Dendritic cell treated with granulocyte-macrophage colony-stimulating factor and Interleukin-4, amounts not matched to agents 40 ng/mL and 50 ng/mL, for 4 days (primary cell): Measurements from ENCODE around the gene SOX11.

Experiments
- H3K27ac Mint-ChIP-seq: one replicate; pipeline ENCODE4 v1.8.0; 2022; ENCODE audit warnings: mild to moderate bottlenecking, mixed read lengths
- H3K27me3 Mint-ChIP-seq: one replicate; pipeline ENCODE4 v1.8.0; 2022; ENCODE audit warnings: mild to moderate bottlenecking, mixed read lengths
- H3K36me3 Mint-ChIP-seq: one replicate; pipeline ENCODE4 v1.8.0; 2022; ENCODE audit warnings: low read depth, mixed read lengths
- H3K4me1 Mint-ChIP-seq: one replicate; pipeline ENCODE4 v1.8.0; 2022; ENCODE audit warnings: low read depth, mixed read lengths
- H3K4me3 Mint-ChIP-seq: one replicate; pipeline ENCODE4 v1.8.0; 2022; ENCODE audit warnings: mild to moderate bottlenecking, moderate library complexity, mixed read lengths
- H3K9me3 Mint-ChIP-seq: one replicate; pipeline ENCODE4 v1.8.0; 2022; ENCODE audit warnings: mixed read lengths
- intact Hi-C: fragments of 100-400 bp; cut with micrococcal nuclease; formaldehyde crosslinking; loops from one replicate; pipeline ENCODE4 v1.15.0; 2022

Gene SOX11

GRCh38 chr2:5677133-5677532, 15.1 kb upstream of the SOX11 start:
- Mint-ChIP-seq H3K4me1 (no peaks in the 10 kb centered on the region), H3K27ac (no peak overlapping the region), H3K27me3 (peaks cover 22% of the 10 kb centered on the region), H3K9me3 (no peaks in the 10 kb centered on the region), H3K4me3 (no peak overlapping the region), H3K36me3 (no peaks in the 10 kb centered on the region)
- intact Hi-C loops = no loop called here

GRCh38 chr2:5683471-5683870, 8.7 kb upstream of the SOX11 start:
- Mint-ChIP-seq H3K4me3 (no peak overlapping the region), H3K36me3 (no peaks in the 10 kb centered on the region), H3K27ac (no peak overlapping the region), H3K27me3 (peaks cover 7% of the 10 kb centered on the region), H3K4me1 (no peaks in the 10 kb centered on the region), H3K9me3 (no peaks in the 10 kb centered on the region)
- intact Hi-C loops = no loop called here

- no peaks in the 10 kb centered on the region for H3K36me3 Mint-ChIP-seq
- no peaks in the 10 kb centered on the region for H3K9me3 Mint-ChIP-seq
- no peak overlapping the region for H3K4me3 Mint-ChIP-seq
- H3K27me3 Mint-ChIP-seq = peaks cover 20% of the 10 kb centered on the region
- no peak overlapping the region for H3K27ac Mint-ChIP-seq
- no peaks in the 10 kb centered on the region for H3K4me1 Mint-ChIP-seq
- intact Hi-C loops = no loop called here
Observed at GRCh38 chr2:5685225-5685624, 7.0 kb upstream of the SOX11 start.

GRCh38 chr2:5686068-5686467, 6.1 kb upstream of the SOX11 start:
- intact Hi-C loops = no loop called here
- no peaks in the 10 kb centered on the region for H3K4me1 Mint-ChIP-seq
- H3K27ac Mint-ChIP-seq = no peak overlapping the region
- H3K9me3 Mint-ChIP-seq = no peaks in the 10 kb centered on the region
- peaks cover 28% of the 10 kb centered on the region for H3K27me3 Mint-ChIP-seq
- H3K36me3 Mint-ChIP-seq = no peaks in the 10 kb centered on the region
- no peak overlapping the region for H3K4me3 Mint-ChIP-seq

GRCh38 chr2:5686536-5686935, 5.6 kb upstream of the SOX11 start:
- peaks cover 31% of the 10 kb centered on the region for H3K27me3 Mint-ChIP-seq
- H3K9me3 Mint-ChIP-seq = no peaks in the 10 kb centered on the region
- no peaks in the 10 kb centered on the region for H3K36me3 Mint-ChIP-seq
- H3K4me1 Mint-ChIP-seq = no peaks in the 10 kb centered on the region
- intact Hi-C loops = no loop called here
- H3K4me3 Mint-ChIP-seq = no peak overlapping the region
- no peak overlapping the region for H3K27ac Mint-ChIP-seq

- no peak overlapping the region for H3K27ac Mint-ChIP-seq
- H3K4me3 Mint-ChIP-seq = no peak overlapping the region
- H3K36me3 Mint-ChIP-seq = no peaks in the 10 kb centered on the region
- no peaks in the 10 kb centered on the region for H3K4me1 Mint-ChIP-seq
- intact Hi-C loops = no loop called here
- H3K9me3 Mint-ChIP-seq = no peaks in the 10 kb centered on the region
- H3K27me3 Mint-ChIP-seq = peaks cover 55% of the 10 kb centered on the region
Observed at GRCh38 chr2:5689750-5690149, 2.4 kb upstream of the SOX11 start.

- Mint-ChIP-seq H3K27ac (no peak overlapping the region), H3K9me3 (no peaks in the 10 kb centered on the region), H3K27me3 (peaks cover 60% of the 10 kb centered on the region), H3K4me3 (no peak overlapping the region), H3K4me1 (no peaks in the 10 kb centered on the region), H3K36me3 (no peaks in the 10 kb centered on the region)
- intact Hi-C loops = no loop called here
Observed at GRCh38 chr2:5690286-5690685, 1.9 kb upstream of the SOX11 start.

- no peak overlapping the region for H3K27ac Mint-ChIP-seq
Observed at GRCh38 chr2:5690718-5691220, 1.4 kb upstream of the SOX11 start.

GRCh38 chr2:5691221-5691984, 781 bp upstream of the SOX11 start:
- Mint-ChIP-seq H3K27me3 (peaks cover 71% of the 10 kb centered on the region), H3K4me3 (no peak overlapping the region), H3K9me3 (no peaks in the 10 kb centered on the region), H3K4me1 (peaks cover 5% of the 10 kb centered on the region), H3K27ac (no peak overlapping the region), H3K36me3 (no peaks in the 10 kb centered on the region)
- intact Hi-C loops = no loop called here

More at GRCh38 chr2:5690718-5691220, 1.4 kb upstream of the SOX11 start:
- peaks cover 65% of the 10 kb centered on the region for H3K27me3 Mint-ChIP-seq
- H3K9me3 Mint-ChIP-seq = no peaks in the 10 kb centered on the region
- H3K4me1 Mint-ChIP-seq = peaks cover under 1% of the 10 kb centered on the region
- intact Hi-C loops = no loop called here
- H3K36me3 Mint-ChIP-seq = no peaks in the 10 kb centered on the region
- no peak overlapping the region for H3K4me3 Mint-ChIP-seq

- peaks cover 79% of the 10 kb centered on the region for H3K27me3 Mint-ChIP-seq
- intact Hi-C loops = no loop called here
- no peak overlapping the region for H3K4me3 Mint-ChIP-seq
- no peak overlapping the region for H3K27ac Mint-ChIP-seq
- peaks cover 5% of the 10 kb centered on the region for H3K4me1 Mint-ChIP-seq
- H3K9me3 Mint-ChIP-seq = no peaks in the 10 kb centered on the region
- H3K36me3 Mint-ChIP-seq = no peaks in the 10 kb centered on the region
Observed at GRCh38 chr2:5692561-5693286, 540 bp downstream of the SOX11 start.

- Mint-ChIP-seq H3K36me3 (no peaks in the 10 kb centered on the region), H3K9me3 (no peaks in the 10 kb centered on the region), H3K4me1 (peaks cover 5% of the 10 kb centered on the region), H3K27ac (no peak overlapping the region), H3K4me3 (no peak overlapping the region), H3K27me3 (peaks cover 82% of the 10 kb centered on the region)
- intact Hi-C loops = no loop called here
Observed at GRCh38 chr2:5693287-5694201, 1.4 kb downstream of the SOX11 start.

- no peaks in the 10 kb centered on the region for H3K9me3 Mint-ChIP-seq
- H3K4me1 Mint-ChIP-seq = peaks cover 5% of the 10 kb centered on the region
- H3K27ac Mint-ChIP-seq = no peak overlapping the region
- H3K4me3 Mint-ChIP-seq = no peak overlapping the region
- H3K36me3 Mint-ChIP-seq = no peaks in the 10 kb centered on the region
- intact Hi-C loops = no loop called here
- H3K27me3 Mint-ChIP-seq = peaks cover 78% of the 10 kb centered on the region
Observed at GRCh38 chr2:5694306-5694705, 2.1 kb downstream of the SOX11 start.

- intact Hi-C loops = no loop called here
- H3K4me3 Mint-ChIP-seq = no peak overlapping the region
Observed at GRCh38 chr2:5695654-5696403, 3.6 kb downstream of the SOX11 start.

More at GRCh38 chr2:5695654-5696403, 3.6 kb downstream of the SOX11 start:
- peaks cover 77% of the 10 kb centered on the region for H3K27me3 Mint-ChIP-seq
- no peak overlapping the region for H3K27ac Mint-ChIP-seq
- peaks cover 5% of the 10 kb centered on the region for H3K4me1 Mint-ChIP-seq
- no peaks in the 10 kb centered on the region for H3K36me3 Mint-ChIP-seq
- H3K9me3 Mint-ChIP-seq = no peaks in the 10 kb centered on the region
